PC-9 (cell line): ENCODE data around the gene TSFM. TPM values are rescaled to one million over a fixed set of nuclear protein-coding genes. Genes with fewer than 3 reads are reported as not detected.

Experiments
- BruUV-seq: library from RNA; stranded (reverse); fragments of 400-500 nt; replicated peaks from 2 replicates; lab custom pipeline; 2021; lab: Mats Ljungman, UMichigan
- CTCF ChIA-PET: fragments of 300-600 bp; sonication (Branson Sonifier 250); formaldehyde crosslinking; loops from one replicate; lab custom pipeline; 2022; ENCODE audit warnings: antibody characterized with exemption; lab: Charles Lee
- POLR2A ChIA-PET: fragments of 300-600 bp; sonication (Branson Sonifier 250); formaldehyde crosslinking; loops from one replicate; lab custom pipeline; 2022; ENCODE audit warnings: antibody characterized with exemption; ENCODE audit not compliant: unreplicated experiment; lab: Charles Lee
- DNase-seq, 2 experiments: peaks; one replicate each; pipeline versions ENCODE4 v3.0.0 to v3.0.0-alpha.2; 2015 to 2022; ENCODE audit warnings: mixed read lengths in 1 of 2
- H2AFZ ChIP-seq: fragments of 200-600 bp; sonication (generic); 2 replicates; pipeline ENCODE4 v1.8.1; 2017; ENCODE audit warnings: antibody characterized with exemption
- H3F3A ChIP-seq: fragments of 200-600 bp; sonication (generic); 2 replicates; pipeline ENCODE4 v1.8.1; 2017; ENCODE audit warnings: antibody characterized with exemption, mild to moderate bottlenecking, low read depth; ENCODE audit not compliant: insufficient read depth
- H3K27ac ChIP-seq: fragments of 200-600 bp; sonication (generic); 2 replicates; pipeline ENCODE4 v1.6.1; 2016; ENCODE audit warnings: mixed run types
- H3K27me3 ChIP-seq: fragments of 200-600 bp; sonication (generic); 2 replicates; pipeline ENCODE4 v1.6.1; 2016; ENCODE audit warnings: low read depth, mixed run types; ENCODE audit not compliant: insufficient read depth
- H3K36me3 ChIP-seq: fragments of 200-600 bp; sonication (generic); 2 replicates; pipeline ENCODE4 v1.6.1; 2016; ENCODE audit warnings: low read depth, mixed run types
- H3K4me1 ChIP-seq: fragments of 200-600 bp; sonication (generic); replicated peaks from 2 replicates; pipeline ENCODE4 v1.6.1; 2016; ENCODE audit warnings: mixed run types; ENCODE audit not compliant: insufficient read depth
- H3K4me2 ChIP-seq: fragments of 200-600 bp; sonication (generic); 2 replicates; pipeline ENCODE4 v1.6.1; 2017; ENCODE audit warnings: mixed run types
- H3K4me3 ChIP-seq: fragments of 200-600 bp; sonication (generic); 2 replicates; pipeline ENCODE4 v1.6.1; 2016; ENCODE audit warnings: mixed run types
- H3K79me2 ChIP-seq: fragments of 200-600 bp; sonication (generic); 2 replicates; pipeline ENCODE4 v1.6.1; 2017; ENCODE audit warnings: low read depth, mixed run types
- H3K9me2 ChIP-seq: fragments of 200-600 bp; sonication (generic); 2 replicates; pipeline ENCODE4 v1.8.1; 2017; ENCODE audit warnings: mild to moderate bottlenecking; ENCODE audit not compliant: insufficient read depth
- H3K9me3 ChIP-seq: fragments of 200-600 bp; sonication (generic); 2 replicates; pipeline ENCODE4 v1.8.1; 2016; ENCODE audit warnings: low read depth; ENCODE audit not compliant: insufficient read depth
- H4K20me1 ChIP-seq: fragments of 200-600 bp; sonication (generic); 2 replicates; pipeline ENCODE4 v1.8.1; 2017; ENCODE audit not compliant: insufficient read depth
- CTCF ChIP-seq: fragments of 200-600 bp; sonication (generic); conservative IDR thresholded peaks from 2 replicates; pipeline ENCODE4 v1.6.1; 2017; ENCODE audit warnings: mixed run types, antibody characterized with exemption, mild to moderate bottlenecking, moderate library complexity
- EZH2 ChIP-seq: fragments of 200-600 bp; sonication (generic); IDR thresholded peaks from 2 replicates; pipeline ENCODE4 v1.8.0; 2017; ENCODE audit warnings: antibody characterized with exemption, low read depth
- intact Hi-C: fragments of 100-400 bp; cut with micrococcal nuclease; formaldehyde crosslinking; loops from one replicate; pipeline ENCODE4 v1.10.0; 2022; ENCODE audit not compliant: unreplicated experiment
- total RNA-seq: library from RNA; stranded (reverse); gene quantifications from 2 replicates; pipeline ENCODE4 v1.2.3, GENCODE V29; 2021

Gene TSFM
- total RNA-seq, 1 experiment from 2014 or later, result 44.8 TPM

GRCh38 chr12:57777367-57777766 lies 5.2 kb upstream of the TSFM start:
- H3K79me2 ChIP-seq, result peaks cover 8% of the 10 kb centered on the region; the same call in 1 of the 2 replicates
- POLR2A ChIA-PET, result no interaction called here
- H3K27ac ChIP-seq, result no peak overlapping the region
- no TSS peak for BruUV-seq
- no peaks in the 10 kb centered on the region for H3K9me3 ChIP-seq
- DNase-seq, result no peak
- no peak overlapping the region for H3K4me2 ChIP-seq
- H3K4me3 ChIP-seq, result no peak overlapping the region
- no peak for TF ChIP-seq CTCF
- TF ChIP-seq EZH2, result no peak
- peaks cover 8% of the 10 kb centered on the region; the same call in 1 of the 2 replicates for H3K4me1 ChIP-seq
- H2AFZ ChIP-seq, result no peak overlapping the region
- H4K20me1 ChIP-seq, result no peaks in the 10 kb centered on the region
- no peaks in the 10 kb centered on the region for H3K27me3 ChIP-seq
- no peaks in the 10 kb centered on the region for H3K9me2 ChIP-seq
- no peaks in the 10 kb centered on the region for H3K36me3 ChIP-seq
- intact Hi-C loops, result no loop called here
- peaks cover 10% of the 10 kb centered on the region; the same call in 1 of the 2 replicates for H3F3A ChIP-seq
- CTCF ChIA-PET, result no interaction called here

- Histone ChIP-seq H3K4me1 (peaks cover 8% of the 10 kb centered on the region; the same call in 1 of the 2 replicates), H3K4me2 (no peak overlapping the region), H2AFZ (no peak overlapping the region), H4K20me1 (no peaks in the 10 kb centered on the region), H3K36me3 (no peaks in the 10 kb centered on the region), H3K27ac (no peak overlapping the region), H3K27me3 (no peaks in the 10 kb centered on the region), H3K4me3 (no peak overlapping the region), H3K9me3 (no peaks in the 10 kb centered on the region), H3F3A (peaks cover 10% of the 10 kb centered on the region; the same call in 1 of the 2 replicates), H3K9me2 (no peaks in the 10 kb centered on the region), H3K79me2 (peaks cover 11% of the 10 kb centered on the region)
- no peak for TF ChIP-seq CTCF
- no peak for TF ChIP-seq EZH2
- no TSS peak for BruUV-seq
- ChIA-PET POLR2A (interaction anchor here (0.6 kb wide), 1 partner anchor 19 kb away, joined by 5 read pairs; no protein-coding TSS in a partner anchor), CTCF (no interaction called here)
- intact Hi-C loops, result no loop called here
- no peak for DNase-seq
Measured at GRCh38 chr12:57777911-57778310, 4.7 kb upstream of the TSFM start.

GRCh38 chr12:57779736-57780135 lies 2.9 kb upstream of the TSFM start:
- H2AFZ ChIP-seq, result no peak overlapping the region
- H3K36me3 ChIP-seq, result peaks cover 5% of the 10 kb centered on the region; the same call in 1 of the 2 replicates
- no TSS peak for BruUV-seq
- ChIA-PET CTCF (no interaction called here), POLR2A (no interaction called here)
- no peaks in the 10 kb centered on the region for H3K9me3 ChIP-seq
- no peaks in the 10 kb centered on the region for H3K9me2 ChIP-seq
- peaks cover 10% of the 10 kb centered on the region; the same call in 1 of the 2 replicates for H3F3A ChIP-seq
- no peak overlapping the region for H3K4me3 ChIP-seq
- no peaks in the 10 kb centered on the region for H4K20me1 ChIP-seq
- no peak for DNase-seq
- intact Hi-C loops, result no loop called here
- TF ChIP-seq CTCF, result no peak
- TF ChIP-seq EZH2, result no peak
- H3K27me3 ChIP-seq, result no peaks in the 10 kb centered on the region
- H3K27ac ChIP-seq, result no peak overlapping the region
- peaks cover 8% of the 10 kb centered on the region for H3K4me1 ChIP-seq
- peaks cover 14% of the 10 kb centered on the region for H3K79me2 ChIP-seq
- H3K4me2 ChIP-seq, result no peak overlapping the region
